ENCODE data around the gene KRTAP4-8.

DNA sequence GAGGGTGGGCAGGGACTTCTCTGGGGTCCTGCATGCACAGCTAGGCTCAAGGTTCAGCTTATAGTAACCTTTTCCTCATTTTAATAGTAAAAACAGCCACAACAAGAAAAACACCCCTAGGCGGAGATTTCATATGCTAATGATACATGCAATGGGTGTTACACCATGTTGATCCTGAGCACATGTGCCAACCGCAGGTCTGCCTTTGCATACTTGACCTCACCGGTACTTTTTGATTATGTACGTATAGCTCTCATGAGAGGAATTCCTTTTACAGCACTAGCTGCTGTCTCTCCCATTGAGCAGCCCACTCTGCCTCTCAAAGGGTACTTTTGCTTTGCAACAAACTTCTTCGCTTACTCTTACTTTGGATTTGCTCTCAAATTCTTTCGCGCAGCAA, 1.9 kb downstream of the KRTAP4-8 start:
- TF ChIP-seq, protein P1, sequence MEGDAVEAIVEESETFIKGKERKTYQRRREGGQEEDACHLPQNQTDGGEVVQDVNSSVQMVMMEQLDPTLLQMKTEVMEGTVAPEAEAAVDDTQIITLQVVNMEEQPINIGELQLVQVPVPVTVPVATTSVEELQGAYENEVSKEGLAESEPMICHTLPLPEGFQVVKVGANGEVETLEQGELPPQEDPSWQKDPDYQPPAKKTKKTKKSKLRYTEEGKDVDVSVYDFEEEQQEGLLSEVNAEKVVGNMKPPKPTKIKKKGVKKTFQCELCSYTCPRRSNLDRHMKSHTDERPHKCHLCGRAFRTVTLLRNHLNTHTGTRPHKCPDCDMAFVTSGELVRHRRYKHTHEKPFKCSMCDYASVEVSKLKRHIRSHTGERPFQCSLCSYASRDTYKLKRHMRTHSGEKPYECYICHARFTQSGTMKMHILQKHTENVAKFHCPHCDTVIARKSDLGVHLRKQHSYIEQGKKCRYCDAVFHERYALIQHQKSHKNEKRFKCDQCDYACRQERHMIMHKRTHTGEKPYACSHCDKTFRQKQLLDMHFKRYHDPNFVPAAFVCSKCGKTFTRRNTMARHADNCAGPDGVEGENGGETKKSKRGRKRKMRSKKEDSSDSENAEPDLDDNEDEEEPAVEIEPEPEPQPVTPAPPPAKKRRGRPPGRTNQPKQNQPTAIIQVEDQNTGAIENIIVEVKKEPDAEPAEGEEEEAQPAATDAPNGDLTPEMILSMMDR (IDR thresholded peaks at IDR 0.05; ENCODE audit: control extremely low read depth in 1 of 3, insufficient read depth in 1 of 3, low read depth in 1 of 3, low read length in 3 of 3), result no peak
- TF ChIP-seq TAF1 (IDR thresholded peaks at IDR 0.05; ENCODE audit: low read depth, low read length), result no peak
- TF ChIP-seq ZNF274 (IDR thresholded peaks at IDR 0.05; ENCODE audit: borderline replicate concordance, extremely low read depth, low read length), result no peak
- no peak for TF ChIP-seq CHD2 (IDR thresholded peaks at IDR 0.05; ENCODE audit: low read length)
- TF ChIP-seq SP1 (IDR thresholded peaks at IDR 0.05; ENCODE audit: low read depth, low read length), result no peak
- no peak for TF ChIP-seq KDM1A (IDR thresholded peaks at IDR 0.05; ENCODE audit: borderline replicate concordance, low read length)
- no peak for TF ChIP-seq HDAC6 (IDR thresholded peaks at IDR 0.05; ENCODE audit: low read depth, low read length)
- no peak for TF ChIP-seq TBP (IDR thresholded peaks at IDR 0.05; ENCODE audit: low read depth, low read length)
- no peak for TF ChIP-seq CREB1 (IDR thresholded peaks at IDR 0.05)
